GM18873 (cell line): ENCODE data around the gene SMYD1.

ENCODE experiments used
- ATAC-seq: cut with Tn5 transposase; IDR thresholded peaks from one replicate; pipeline ENCODE4 v1.9.1; 2021; ENCODE audit warnings: mild to moderate bottlenecking, moderate library complexity, moderate number of reproducible peaks; ENCODE audit not compliant: unreplicated experiment, low FRiP score

SMYD1 gene

GRCh38 chr2:88055371-88056128 lies 12.1 kb upstream of the SMYD1 start, which contains the start of gene KRCC1:
Gene KRCC1 (minus strand): TSS chr2:88055783. CDS start chr2:88028563, 27,220 bp downstream.
- ATAC-seq: peak; percentile 91

- no peak for ATAC-seq
These were observed 10.2 kb upstream of the SMYD1 start for GRCh38 chr2:88057437-88057844.

GRCh38 chr2:88058191-88058590 lies 9.4 kb upstream of the SMYD1 start:
- no peak for ATAC-seq

- no peak for ATAC-seq
These were observed 7.4 kb upstream of the SMYD1 start for GRCh38 chr2:88059979-88060906.

- ATAC-seq: no peak
These were observed 6.7 kb upstream of the SMYD1 start for GRCh38 chr2:88060907-88061275.

- no peak for ATAC-seq
These were observed 6.3 kb upstream of the SMYD1 start for GRCh38 chr2:88061295-88061694.

GRCh38 chr2:88066543-88066942 lies 1.1 kb upstream of the SMYD1 start:
- no peak for ATAC-seq

- ATAC-seq: no peak
These were observed 436 bp upstream of the SMYD1 start for GRCh38 chr2:88067189-88067588.

- no peak for ATAC-seq
These were observed 419 bp downstream of the SMYD1 start for GRCh38 chr2:88068044-88068443.

GRCh38 chr2:88069117-88069516 lies 1.5 kb downstream of the SMYD1 start:
- no peak for ATAC-seq

GRCh38 chr2:88070055-88070454 lies 2.4 kb downstream of the SMYD1 start:
- no peak for ATAC-seq

GRCh38 chr2:88071365-88071764 lies 3.7 kb downstream of the SMYD1 start:
- no peak for ATAC-seq

- ATAC-seq: no peak
These were observed 6.5 kb downstream of the SMYD1 start for GRCh38 chr2:88074150-88074549.

GRCh38 chr2:88074854-88075292 lies 7.2 kb downstream of the SMYD1 start:
- no peak for ATAC-seq

GRCh38 chr2:88077080-88077479 lies 9.5 kb downstream of the SMYD1 start:
- ATAC-seq: no peak

- no peak for ATAC-seq
These were observed 11.1 kb downstream of the SMYD1 start for GRCh38 chr2:88078643-88079172.

GRCh38 chr2:88080545-88080944 lies 12.9 kb downstream of the SMYD1 start:
- ATAC-seq: no peak

- ATAC-seq: no peak
These were observed 14.4 kb downstream of the SMYD1 start for GRCh38 chr2:88081924-88082608.

- ATAC-seq: no peak
These were observed 15.2 kb downstream of the SMYD1 start for GRCh38 chr2:88082781-88083180.

- ATAC-seq: no peak
These were observed 17.5 kb downstream of the SMYD1 start for GRCh38 chr2:88085099-88085498.

- no peak for ATAC-seq
These were observed 18.0 kb downstream of the SMYD1 start for GRCh38 chr2:88085602-88086001.
